HG02759 (cell line): ENCODE results near the gene BAZ2B.

Experiments used
- ATAC-seq: cut with Tn5 transposase; IDR thresholded peaks from one replicate; pipeline ENCODE4 v1.9.1; 2021; ENCODE audit warnings: mild to moderate bottlenecking, moderate library complexity; ENCODE audit not compliant: unreplicated experiment

The BAZ2B gene

DNA sequence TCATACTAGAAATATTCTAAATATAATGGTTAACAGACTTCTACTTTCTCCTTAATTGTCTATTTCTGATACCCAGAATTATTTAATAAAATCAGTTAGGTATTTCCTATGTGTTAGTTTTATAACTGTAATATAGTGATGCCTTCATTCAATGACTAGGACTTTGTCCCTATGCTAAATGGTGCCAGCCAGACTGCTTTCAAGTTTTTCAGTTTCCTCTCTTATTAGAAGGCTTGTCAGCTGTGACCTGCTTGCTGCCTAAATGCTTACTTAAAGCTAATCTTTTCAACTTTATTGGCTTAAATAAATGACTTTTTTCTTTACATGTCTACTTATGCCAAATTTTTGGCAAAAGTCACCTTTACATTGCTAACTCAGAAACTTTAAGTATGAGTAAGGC is 30.7 kb downstream of the BAZ2B start:
- ATAC-seq, result no peak

DNA sequence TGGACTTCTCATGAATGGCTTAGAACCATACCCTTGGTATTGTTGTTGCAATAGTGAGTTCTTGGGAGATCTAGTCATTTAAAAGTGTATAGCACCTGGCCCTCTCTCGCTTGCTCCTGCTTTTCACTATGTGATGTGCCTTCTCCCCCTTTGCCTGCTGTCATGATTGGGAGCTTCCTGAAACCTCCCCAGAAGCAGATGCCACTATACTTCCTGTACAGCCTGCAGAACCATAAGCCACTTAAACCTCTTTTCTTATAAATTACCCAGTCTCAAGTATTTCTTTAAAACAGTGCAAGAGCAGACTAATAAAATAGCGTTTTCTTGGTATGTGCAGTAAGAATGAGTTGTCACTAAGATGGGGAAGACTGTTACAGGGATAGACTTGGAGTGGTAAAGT is 31.6 kb downstream of the BAZ2B start:
- ATAC-seq, result no peak

DNA sequence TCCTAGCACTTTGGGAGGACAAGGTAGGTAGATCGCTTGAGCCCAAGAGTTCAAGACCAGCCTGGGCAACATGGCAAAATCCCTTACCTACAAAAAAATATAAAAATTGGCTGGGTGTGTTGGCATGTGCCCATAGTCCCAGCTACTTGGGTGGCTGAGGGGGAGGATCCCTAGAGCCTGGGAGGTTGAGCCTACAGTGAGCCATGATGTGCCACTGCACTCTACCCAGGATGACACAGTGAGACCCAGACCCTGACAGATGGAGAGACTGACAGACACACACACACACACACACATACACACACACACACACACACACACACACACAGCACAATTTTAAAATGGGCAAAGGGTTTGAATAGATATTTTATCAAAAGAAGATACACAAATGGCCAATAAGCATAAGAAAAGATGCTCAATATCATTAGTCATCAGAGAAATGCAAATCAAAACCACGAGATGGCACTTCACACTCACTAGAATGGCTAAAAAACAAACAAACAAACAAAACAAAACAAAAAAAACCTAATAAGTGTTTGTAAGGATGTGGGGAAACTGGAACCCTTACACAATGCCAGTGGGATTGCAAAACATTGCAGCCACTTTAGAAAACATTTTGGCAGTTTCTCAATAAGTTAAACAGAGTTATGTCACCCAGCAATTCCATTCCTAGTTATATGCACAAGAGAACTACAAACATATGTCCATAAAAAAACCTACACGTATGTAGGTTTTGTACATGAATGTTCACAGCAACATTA is 42.3 kb downstream of the BAZ2B start:
- ATAC-seq, result no peak

DNA sequence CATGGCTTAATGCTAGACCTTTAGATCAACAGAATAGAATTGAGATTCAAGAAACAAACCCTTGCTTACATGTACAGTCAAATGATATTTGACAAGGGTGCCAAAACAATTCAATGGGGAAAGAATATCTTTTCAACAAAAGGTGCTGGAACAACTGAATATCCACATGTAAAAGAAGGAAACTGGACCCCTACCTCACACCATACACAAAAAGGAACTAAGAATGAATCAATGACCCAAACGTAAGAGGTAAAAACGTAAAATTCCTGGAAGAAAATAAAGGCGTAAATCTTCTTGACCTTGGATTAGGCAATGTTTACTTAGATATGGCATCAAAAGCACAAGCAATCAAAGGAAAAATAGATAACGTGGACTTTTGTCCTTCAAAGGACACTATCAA is 43.1 kb downstream of the BAZ2B start:
- ATAC-seq, result no peak

DNA sequence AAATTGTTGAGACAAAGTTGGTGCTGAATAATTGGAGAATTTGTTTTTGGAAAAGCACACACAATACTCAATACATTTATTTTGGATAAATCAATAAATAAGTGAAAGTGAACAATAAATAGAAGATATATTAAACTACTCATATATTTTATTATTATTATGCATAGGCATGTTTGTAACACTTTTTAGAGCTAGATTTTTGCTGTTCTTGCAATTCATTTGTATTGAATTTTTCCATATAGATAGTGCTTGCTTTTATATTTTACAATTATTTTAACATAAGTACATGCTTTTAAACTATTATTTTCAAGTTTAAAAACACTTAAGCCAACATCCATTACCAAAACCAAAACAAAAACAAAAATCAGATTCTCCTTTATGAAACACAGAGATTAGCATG is 43.9 kb downstream of the BAZ2B start:
- ATAC-seq, result no peak

DNA sequence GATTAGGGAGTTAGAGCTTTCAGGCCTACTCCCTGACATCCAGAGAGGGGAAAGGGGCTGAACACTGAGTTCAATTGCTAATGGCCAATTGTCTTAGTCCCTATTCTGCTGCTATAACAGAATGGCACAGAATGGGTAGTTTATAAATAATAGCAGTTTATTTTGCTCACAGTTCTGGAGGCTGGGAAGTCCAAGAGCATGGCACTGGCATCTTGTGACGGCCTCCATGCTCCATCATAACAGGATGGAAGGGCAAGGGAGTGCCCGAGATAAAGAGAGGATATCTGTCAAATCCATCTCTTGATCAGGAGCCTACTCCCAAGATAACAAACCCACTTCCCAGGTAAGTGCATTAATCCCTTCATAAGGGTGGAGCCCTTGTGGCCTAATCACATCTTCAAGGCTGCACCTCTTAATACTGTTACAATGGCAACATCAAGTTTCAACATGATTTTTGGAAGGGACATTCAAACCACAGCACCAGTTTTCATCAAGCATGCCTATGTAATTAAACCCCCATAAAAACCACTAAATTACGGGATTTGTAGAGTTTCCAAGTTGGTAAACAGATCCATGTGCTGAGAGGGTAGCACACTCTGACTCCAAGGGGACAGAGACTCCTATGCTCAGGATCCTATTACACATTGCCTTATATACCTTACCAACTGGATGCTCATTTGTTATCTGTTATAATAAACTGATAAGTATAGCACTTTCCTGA is 44.6 kb downstream of the BAZ2B start:
- no peak for ATAC-seq

DNA sequence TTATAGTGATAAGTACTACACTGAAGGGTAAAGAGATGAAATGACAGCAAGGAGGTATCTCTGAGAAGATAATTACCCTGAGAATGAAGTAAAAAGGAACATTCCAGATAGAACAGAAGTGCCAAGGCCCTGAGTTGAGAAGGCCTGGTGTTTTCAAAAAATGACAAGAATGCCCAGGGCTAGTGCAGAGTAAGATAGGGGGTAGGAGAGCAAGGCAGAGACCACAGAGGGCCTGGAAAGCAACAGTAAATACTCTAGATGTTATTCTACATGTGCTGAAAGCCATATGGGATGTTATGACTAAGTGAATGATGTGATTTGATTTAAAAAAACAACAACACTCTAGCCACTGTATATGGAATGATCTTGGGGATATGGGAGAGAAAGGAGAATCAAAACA is 52.3 kb downstream of the BAZ2B start:
- ATAC-seq, result no peak

DNA sequence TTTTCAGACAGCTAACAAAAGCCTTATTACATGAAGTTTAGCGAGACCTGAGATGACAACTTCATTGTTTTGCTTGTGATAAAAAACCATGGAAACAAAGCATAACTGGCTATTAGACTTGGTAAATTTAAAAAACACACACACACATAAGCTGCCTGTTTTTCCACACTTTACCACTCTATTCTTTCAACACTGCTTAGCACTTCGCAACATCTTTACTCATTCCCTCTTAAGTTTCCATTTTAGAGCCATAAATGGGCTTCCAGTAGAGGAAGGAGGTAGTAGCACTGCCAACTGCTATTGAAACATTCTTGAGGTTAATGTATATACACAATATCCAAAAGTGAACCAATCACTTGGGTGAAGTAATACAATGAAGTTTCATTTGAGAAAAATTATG is 54.1 kb downstream of the BAZ2B start:
- ATAC-seq, result no peak

DNA sequence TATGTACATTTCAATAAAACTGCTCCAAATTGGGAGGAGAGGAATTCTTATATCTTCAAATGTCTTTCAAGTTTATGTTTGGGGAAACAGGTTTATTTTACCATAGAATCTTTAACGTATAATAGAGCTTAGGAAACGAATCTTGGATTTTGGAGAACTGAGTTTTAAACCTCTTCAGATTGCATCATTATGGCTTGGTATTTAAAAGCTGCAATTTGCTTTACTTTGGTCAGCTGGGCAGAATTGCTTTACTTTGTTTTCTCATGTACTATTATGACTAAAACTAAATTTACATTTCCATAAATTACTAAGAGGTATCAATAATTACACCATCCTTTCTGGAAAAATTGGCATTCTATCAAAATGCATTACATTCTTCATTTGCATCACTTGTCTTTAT is 54.6 kb downstream of the BAZ2B start:
- no peak for ATAC-seq

DNA sequence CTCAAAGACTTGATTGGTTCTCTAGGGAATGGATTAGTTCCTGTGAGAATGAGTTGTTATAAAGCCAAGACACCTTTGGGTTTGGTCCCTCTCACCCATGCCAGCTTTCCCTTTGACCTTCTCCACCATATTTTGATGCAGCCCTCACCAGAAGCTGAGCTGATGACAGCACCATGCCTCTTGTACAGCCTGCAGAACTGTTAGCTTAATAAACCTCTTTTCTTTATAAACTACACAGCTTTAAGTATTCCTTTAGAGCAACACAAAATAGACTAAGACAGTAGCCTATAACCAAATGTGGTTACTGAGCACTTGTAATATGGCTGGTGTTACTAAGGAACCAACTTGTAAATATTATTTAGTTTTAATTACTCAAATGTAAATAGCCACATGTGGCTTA is 55.1 kb downstream of the BAZ2B start:
- ATAC-seq, result no peak

DNA sequence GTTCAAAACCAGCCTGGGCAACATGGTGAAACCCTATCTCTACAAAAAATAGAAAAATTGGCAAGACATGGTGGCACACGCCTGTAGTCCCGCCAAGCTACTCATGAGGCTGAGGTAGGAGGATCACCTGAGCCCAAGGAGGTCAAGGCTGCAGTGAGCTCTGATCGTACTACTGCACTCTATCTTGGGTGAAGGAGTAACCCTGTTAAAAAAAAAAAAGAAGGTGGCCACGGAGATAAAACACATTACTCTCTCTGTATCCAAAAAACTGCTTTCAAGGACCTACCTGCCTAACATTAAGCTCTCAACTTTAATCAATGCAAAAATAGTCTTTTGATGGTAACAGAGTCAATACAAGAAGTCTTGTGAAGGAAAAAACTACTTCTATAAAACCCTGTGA is 57.3 kb downstream of the BAZ2B start:
- ATAC-seq, result no peak

DNA sequence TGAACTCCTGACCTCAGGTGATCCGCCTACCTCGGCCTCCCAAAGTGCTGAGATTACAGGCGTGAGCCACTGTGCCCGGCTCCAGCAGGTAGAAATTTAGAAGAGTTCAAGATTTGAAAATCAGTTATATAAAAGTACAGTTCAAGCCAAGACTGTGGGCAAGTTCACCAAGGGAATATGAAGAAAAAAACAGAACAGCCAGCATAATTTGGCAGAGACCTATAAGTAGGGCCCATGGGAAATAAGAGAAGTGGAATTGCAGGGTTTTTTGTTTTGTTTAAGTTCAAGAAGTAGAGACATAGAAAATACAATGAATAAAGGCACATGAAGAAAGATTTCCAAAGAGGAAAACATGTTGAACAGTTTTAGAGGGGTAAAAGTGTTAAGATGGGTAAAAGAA is 57.9 kb downstream of the BAZ2B start:
- ATAC-seq, result no peak

DNA sequence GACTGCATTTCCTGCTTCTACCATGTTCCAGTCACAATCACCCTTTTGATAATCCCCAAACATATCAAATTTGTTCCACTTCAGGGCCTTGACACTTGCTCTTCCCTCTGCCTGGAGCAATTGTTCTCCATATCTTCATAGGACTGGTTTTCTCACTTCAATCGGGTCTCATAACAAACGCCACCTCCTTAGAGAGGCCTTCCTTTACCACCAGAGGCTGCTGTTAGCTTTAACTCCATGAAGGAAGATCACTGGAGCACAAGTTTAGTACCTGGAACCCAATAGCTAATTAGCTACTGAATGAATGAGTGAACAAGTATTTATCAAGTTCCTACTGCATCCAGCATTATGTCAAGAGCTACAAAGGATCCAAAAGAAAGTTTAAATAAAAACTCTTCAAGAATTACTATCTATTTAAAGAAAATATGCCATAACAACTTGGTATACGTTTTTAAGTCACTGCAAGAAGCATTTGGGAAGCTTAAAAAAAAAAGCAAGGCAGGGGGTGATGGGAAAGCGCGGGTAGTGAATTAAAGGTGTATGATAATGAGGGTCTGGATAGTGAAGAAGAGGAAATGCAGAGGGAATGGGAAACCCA is 58.8 kb downstream of the BAZ2B start:
- no peak for ATAC-seq

DNA sequence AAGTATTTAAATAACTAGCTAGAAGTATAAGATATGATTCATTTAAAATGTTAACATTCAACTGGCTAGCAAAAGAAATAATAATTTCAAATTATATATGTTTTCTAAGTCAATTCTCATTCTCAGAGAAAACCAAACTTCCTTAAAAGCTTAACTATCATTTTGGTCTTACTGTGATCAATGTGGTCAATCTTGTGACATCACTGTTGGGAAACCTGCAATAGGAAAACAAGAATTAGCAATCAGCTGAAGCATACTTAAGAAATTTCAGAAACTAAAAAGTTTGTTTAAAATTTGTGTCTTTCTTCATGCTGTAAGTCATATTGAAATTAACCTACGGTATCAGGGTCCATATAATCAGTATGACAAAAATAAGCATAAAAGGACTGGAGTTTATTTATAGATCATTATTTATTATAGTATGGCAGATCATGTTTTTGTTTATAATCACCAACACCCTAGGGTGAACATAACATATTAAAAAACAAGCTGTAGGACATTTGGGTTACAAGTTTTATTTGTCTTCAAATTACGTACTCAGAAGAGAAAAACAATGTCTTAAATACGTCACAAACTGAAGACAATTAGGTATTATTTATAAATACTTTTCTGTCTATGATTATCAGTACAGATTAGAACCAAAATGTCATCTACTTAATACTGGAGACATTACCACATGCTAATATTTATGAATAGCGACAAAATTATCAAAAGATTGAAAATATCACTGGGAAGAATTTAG is 60.5 kb downstream of the BAZ2B start:
- no peak for ATAC-seq

DNA sequence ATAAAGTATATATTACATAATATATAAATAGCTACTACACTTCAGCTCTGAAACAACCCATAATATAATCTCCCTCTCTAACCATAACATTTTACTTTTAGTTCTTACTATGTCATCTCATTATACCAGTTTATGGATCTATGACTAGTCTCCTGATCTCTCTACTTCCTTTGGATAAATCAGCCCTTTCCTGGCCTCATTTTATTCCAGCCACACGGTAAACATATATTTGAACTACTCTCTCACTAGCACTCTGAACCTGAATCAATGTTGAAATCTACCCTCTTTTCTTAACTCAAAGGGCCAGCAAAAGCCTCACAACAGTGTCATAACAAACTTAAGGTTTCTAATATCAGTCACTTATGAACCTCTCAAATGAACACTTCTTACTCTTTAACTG is 62.6 kb downstream of the BAZ2B start:
- ATAC-seq, result no peak

DNA sequence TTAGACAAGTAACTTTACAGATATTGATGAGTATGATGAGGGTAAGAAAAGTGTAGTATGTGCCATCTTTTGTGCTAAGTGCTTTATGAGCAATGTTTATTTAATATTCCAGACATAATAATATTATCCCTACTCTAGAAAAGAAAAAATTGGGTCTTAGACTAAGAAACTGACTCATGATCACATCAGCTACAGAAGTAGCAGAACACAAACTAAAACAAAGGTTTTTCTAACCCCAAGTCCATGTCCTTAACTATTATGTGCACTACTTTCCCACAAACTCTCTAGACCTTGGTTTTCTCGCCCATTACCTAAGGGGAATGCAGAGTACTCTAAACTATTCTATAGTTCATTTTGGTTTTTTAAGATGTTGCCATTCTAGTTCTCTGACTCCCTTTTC is 64.5 kb downstream of the BAZ2B start:
- ATAC-seq, result no peak

DNA sequence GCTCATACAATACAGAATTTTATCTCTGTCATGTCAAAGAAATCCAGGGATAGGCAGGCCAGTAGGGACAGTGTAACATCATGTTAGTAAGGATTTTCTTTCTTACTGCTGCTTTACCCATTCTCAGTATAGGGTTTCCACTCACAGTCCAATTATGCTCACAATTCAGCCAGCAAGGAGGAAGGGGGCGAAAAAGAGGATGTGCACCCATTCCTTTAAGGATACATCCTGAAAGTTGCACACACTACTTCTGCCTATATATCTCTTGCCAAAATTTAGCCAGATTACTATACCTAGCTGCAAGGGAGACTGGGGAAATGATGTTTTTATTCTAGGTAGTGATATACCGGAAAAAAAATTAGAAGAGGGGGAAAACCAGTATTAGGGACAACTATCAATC is 66.1 kb downstream of the BAZ2B start:
- ATAC-seq, result no peak

DNA sequence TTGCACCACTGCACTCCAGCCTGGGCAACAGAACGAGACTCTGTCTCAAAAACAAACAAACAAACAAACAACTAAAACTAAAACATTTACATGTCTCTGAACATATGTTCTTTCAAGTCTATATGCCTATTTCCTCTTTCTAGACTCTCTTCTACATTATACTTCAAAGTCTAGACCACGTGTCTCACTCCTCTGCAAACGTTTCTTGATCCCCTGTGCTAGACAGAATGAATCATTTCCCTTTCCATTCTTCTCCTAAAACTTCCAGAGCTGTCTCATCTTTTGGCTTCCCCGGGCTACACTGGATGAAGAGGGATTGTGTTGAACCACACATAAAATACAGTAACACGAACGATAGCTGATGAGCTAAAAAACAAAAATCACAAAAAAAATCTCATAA is 67.1 kb downstream of the BAZ2B start:
- ATAC-seq, result no peak

DNA sequence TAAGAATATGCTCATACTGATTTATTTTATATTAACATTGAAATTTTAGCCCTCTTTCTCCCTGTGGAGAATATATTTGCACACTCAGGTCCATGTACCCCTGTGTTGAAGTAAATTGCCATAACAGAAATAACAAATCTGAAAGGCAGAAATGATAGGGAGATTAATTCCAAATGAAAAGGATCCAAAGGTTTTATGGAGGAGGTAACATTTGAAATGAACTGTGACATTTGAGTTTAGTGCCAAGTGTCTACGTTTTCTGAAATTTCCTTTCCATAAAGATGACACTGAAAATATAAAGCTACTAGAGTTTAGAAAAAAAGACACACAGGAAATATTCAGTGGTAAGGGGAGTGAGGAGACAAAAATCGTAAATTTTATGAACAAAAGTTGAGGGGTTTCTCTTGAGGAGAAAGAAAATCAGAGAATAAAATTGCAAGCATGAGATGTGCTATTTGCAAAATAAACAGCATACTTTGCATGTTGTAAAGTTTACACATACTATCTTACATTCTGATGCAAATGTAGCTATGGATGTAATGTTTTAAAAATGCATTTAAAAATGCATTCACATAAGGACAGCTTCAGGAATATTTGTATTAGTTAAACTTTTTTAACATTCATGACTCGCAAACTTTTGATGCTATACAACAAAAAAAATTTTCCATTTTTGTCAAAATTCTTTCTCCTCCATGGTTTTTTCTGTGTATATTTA is 69.5 kb downstream of the BAZ2B start:
- no peak for ATAC-seq

DNA sequence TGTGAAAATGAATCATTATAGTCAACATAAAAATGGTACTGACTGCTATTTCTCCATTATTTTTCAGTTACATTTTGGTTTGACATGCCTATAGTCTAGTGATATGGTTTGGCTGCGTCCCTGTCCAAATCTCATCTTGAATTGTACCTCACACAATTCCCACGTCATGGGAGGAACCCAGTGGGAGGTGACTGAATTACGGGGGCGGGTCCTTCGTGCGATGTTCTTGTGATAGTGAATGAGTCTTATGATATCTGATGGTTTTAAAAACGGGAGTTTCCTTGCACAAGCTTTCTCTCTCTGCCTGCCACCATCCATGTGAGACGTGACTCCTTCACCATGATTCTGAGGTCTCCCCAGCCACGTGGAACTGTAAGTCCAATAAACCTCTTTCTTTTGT is 70.3 kb downstream of the BAZ2B start:
- ATAC-seq, result no peak

DNA sequence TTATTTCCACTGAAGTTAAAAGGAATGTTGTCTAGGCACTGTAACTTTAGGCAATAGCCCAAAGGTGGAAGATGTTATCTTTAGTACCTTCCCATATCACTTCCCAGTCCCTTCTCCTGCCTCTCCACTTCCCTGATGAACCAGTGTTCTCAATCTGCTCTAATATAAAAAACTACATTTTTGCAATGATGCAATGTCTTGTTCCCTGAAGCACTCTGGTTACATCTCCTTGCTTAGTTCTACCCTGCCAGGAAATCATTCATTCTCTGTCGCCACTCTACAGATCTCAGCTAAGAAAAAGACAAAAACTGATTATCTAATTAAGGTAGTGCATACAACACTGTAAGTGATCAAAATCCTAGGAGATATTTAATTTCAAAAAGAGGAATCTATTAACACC is 71.3 kb downstream of the BAZ2B start:
- no peak for ATAC-seq
